ENCODE measurements around the gene STAT5A.

- TF ChIP-seq POLR2A (IDR thresholded peaks at IDR 0.05), result no peak
- no peak for TF ChIP-seq CTCF (IDR thresholded peaks at IDR 0.05)
Observed at GRCh38 chr17:42243493-42243982, 44.8 kb upstream of the STAT5A start.
